GM19023 (cell line): ENCODE data around the gene GRAP2.
"Not testable (repeated sequence)": the region's sequence is repeated elsewhere in the genome, so short reads cannot be mapped to it uniquely, and the experiment has no call there.

Experiments used
- ATAC-seq: cut with Tn5 transposase; IDR thresholded peaks from one replicate; pipeline ENCODE4 v1.9.1; 2021; ENCODE audit warnings: mild to moderate bottlenecking, moderate library complexity; ENCODE audit not compliant: unreplicated experiment

Gene GRAP2

DNA sequence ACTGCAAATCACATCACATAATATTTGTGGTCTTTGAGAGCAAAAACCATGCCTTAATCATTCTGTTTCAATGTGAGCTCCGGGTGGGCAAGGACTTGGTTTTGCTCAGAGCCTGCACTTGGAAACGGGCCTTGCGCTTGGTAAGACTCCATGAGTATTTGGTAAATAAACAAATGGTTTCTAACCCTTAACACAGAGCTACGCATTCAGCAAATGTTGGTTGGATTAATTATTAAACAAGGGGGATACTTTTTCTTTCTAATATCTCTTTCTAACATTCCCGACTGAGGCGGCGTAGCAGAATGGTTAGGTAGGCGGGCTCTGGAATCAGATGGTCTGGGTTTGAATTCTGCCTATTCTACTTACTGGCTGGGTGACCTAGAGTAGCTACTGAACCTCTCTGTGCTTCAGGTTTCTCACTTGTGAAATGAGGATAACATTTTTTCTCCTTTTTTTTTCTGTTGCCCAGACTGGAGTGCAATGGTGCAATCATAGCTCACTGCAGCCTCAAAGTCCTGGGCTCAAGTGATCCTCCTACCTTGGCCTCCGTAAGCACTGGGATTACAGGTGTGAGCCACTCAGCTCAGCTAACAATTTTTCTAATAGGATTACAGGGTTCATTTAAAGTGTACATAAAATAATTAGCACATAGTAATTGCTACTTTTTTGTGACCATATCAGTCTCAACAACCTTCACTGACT, 90.4 kb downstream of the GRAP2 start:
- no peak for ATAC-seq

DNA sequence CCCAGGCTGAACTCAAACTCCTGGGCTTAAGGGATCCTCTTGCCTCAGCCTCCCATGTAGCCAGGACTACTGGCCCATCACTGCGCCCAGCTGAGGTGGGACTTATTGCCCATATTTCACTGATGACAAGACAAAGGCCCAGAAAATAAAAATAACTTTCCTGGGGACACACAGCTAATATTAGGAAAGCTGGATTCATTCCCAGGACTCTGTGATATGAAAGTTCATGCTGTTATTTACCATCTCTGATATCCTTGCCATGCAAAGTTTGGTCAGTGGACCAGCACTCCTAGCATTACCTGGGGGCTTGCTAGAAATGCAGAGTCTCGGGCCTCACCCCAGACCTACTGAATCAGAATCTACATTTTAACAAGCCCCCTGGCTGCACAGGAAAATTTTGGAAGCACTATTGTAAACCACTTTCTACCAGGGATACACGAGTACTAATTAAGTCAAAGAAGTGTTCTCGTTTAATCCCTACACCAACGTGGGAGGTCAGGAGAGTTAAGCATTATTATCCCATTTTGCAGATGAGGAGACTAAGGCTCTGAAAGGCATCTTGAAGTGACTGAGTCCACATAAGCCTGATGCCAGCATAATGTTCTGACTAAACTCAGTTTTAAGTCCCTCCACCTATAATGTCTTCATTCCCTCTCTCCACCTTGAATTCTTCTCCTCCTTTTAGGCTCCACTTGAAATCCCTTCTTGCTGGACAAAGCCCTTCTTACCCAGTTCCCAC, 91.4 kb downstream of the GRAP2 start:
- no peak for ATAC-seq

DNA sequence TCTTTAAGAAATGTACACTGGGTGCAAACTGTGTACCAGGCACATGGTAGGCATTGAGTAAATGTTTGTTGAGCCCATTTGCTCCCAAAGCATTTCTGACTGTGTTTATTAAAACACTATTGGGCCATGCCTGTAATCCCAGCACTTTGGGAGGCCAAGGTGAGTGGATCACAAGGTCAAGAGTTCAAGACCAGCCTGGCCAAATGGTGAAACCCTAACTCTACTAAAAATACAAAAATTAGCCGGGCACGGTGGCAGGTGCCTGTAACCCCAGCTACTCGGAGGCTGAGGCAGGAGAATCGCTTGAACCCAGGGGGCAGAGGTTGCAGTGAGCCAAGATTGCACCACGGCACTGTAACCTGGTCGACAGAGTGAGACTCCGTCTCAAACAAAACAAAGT, 92.0 kb downstream of the GRAP2 start:
- not testable (repeated sequence) for ATAC-seq

DNA sequence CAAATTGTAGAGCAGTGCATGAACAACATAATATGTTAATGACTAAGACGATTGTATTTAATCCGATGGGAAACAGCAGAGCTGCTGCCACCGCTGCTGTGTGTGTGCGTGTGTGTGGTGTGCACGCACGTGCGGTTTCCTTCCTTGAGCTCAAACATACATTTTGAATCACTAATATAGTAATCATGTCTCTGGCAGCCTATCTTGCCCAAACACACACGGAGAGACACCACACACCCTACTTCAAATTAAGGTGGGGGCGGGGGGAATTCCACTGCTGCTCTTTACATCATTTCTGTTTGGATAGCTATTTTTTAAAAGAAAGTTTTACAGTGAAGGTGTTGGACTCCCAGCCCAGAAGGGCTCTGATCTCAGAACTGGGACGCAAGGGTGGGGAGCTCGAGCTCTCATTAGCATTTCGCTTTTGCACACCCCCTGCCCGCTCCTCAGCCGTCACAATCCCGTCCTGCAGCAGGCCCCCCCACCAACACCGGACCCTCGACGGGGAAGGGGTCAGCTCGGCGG, 93.2 kb downstream of the GRAP2 start:
- ATAC-seq = no peak

DNA sequence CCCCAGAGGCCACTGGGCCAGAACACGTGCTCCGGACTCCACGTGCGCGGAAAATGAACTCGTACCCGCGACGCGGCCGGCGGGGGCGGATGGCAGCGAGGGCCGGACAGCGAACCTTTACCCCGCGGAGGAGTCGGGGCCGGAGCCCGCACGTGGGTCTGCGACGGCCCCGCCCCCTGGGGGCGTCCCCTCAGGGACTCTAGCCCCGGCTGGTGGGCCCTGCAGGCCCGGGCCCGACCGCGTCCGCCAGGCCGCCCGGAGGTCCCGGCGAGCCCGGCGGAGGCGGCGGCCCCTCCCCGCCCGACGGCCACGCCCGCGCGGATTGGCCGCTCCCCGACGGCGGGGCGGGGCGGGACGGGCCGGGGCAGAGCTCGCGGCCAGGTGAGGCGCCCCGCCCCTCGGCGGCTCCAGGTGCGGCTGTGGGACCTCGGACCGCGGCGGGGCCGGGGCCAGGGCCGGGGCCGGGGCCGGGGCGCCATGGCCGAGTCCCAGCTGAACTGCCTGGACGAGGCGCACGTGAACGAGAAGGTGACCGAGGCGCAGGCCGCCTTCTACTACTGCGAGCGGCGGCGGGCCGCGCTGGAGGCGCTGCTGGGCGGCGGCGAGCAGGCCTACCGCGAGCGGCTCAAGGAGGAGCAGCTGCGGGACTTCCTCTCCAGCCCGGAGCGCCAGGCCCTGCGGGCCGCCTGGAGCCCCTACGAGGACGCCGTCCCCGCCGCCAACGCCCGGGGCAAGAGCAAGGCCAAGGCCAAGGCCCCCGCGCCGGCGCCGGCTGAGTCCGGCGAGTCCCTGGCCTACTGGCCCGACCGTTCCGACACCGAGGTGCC, 93.9 kb downstream of the GRAP2 start, which contains the start of gene FAM83F:
FAM83F (plus strand) TSS at position 389 of the 827 bp plus-strand sequence; CDS start at position 478, 89 bp downstream.
- ATAC-seq = no peak

DNA sequence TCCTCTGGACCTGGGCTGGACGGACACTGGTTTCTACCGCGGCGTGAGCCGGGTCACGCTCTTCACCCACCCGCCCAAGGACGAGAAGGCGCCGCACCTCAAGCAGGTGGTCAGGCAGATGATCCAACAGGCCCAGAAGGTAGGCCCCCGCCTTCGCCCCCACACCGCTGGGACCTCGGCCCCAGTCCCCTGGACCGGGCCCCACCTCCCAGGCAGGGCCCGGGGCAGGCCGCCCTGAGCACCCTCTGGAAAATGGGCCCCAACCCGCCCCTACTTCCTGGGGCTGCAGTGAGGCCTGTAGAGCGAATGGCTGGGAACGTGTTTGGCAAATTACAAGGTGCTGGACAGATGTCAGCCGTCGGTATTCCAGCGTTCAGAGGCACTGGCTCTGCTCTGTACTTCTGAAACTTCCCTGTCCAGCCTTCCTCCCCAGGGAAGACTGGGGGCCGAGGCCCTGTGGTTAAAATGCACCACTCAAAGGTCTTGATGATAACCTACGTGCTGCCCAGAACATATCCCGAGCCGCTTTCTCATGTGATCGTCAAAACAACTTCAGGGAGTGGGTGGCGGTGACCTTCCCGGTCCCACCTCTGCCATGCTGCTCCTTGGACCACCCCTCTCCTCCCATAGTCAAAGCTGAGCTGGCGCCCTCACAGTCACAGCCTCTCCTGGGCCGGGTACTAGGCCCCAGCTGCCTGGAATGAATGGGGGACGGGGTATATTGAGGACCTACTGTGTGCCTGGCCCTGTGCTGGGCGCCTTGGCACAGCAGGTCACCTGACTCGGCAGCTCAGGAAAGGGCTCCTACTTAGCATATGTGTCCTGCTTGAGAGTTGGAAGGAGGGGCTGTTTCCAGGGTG, 94.7 kb downstream of the GRAP2 start:
- ATAC-seq = no peak

DNA sequence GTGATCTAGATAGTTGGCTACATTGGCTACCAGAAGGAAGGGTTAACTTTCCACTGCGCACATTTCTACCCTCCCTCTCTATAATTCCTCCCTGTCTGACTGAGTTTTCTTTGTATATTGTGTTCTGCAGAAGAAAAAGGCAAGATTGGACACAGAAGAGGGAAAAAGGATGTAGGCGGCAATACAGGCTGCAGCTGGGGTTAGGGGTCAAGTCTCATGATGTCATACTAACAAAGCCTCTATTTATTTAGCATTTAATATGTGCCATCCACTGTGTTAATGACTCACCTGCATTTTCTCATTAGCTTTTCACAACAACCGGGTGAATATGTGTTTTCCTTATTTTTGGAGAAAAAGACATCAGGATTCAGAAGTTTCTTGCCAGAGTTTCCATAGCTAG, 95.8 kb downstream of the GRAP2 start:
- ATAC-seq = no peak

DNA sequence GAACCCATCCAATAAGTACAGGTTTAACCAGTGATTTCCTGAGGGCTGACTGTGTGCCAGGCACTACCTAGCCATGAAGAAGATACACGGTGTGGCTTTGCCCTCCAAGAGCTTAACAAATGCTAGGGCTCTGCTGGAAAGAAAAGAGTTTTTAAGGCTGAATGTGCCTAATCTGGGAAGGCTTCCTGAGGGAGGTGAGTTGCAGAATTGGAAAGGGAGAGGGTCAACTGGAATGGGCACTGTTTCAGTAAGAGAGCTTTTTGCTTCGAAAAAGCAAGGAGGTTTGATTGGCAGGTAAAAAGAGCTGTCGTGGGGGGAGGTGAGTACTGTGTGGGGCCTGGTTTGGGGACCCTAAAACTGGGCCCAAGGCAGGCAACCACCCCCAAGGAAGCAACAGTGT, 96.5 kb downstream of the GRAP2 start:
- ATAC-seq = no peak

DNA sequence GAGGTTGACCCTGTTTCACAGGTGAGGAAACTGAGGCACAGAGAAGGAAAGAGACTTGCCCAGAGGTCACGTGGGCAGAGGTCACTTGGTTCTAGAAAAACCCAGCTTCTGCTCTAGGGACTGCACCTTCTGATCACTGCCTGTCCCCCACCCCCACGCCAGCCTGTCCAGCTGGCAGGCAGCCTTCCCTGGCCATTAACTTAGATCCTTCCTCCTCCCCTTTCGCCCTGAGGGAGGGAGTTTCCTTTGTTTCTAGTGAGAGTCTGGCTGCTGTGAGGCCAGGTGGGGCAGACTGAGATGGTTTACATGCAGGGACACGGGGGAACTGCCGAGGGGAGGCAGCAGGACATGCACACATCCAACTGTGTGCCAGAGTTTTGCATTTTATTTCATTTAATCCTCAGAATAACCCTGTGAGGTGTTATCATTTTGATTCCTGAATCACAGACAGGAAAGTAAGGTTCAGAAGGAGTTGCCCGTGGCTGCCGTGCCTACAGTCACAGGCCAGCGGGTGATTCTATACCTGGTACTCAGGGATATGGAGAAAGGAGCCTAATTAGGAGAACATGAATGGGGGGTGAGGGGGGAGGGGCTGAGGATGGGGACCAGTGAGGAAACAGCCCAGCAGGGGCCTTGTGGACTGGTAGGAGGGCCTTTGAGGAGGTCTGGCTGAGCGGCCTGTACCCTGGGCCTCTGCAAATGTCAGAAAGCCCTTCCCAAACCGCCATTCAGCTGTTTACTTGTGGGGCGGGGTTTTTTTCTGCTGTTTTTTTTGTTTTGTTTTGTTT, 97.2 kb downstream of the GRAP2 start:
- no peak for ATAC-seq

DNA sequence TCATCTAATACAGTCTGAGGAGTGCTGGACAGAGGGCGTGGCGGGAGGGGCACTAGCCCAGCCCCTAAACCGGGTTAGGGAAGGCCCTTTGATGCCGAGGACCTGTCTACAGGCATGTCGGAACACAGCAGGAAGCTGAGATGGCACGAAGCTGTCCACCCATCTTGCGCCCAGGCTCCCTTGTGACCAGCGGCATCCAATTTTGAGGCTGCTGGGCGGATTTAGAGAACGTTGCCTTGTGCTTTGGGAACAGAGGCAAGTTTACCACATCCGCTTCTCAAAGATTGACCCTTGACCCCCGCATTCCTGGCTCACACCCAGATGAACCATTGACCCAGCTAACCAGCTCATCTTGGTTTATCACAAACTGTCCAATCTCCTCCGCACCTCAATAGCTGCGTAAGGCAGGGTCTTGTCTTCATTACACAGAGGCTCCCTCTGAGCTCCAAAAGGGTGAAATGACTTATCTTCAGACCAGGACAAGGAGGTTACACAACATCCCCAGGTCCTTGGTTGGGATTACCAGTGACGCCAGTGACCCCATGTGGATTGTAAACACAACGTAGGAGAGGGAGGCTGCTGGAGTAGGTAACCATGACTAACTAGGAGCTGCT, 98.4 kb downstream of the GRAP2 start:
- no peak for ATAC-seq

DNA sequence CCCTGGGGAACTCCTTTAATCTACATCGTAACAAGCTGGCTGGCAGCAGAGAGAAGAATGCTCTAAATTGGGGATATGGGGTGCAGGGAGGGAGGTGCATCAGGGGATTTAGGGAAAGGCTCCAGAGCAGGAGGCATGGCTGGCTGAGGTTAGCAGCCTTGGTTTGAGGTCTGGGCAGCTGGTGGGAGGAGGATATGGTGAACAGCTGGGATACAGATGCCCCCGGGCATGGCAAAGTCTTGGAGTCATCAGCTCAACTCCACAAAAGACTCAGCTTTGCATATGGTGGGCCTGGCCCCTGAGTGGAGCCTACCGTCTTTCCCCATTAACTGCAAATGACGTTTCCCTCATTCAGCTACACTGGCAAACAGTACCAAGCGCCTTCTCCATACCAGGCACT, 99.3 kb downstream of the GRAP2 start:
- ATAC-seq = no peak

DNA sequence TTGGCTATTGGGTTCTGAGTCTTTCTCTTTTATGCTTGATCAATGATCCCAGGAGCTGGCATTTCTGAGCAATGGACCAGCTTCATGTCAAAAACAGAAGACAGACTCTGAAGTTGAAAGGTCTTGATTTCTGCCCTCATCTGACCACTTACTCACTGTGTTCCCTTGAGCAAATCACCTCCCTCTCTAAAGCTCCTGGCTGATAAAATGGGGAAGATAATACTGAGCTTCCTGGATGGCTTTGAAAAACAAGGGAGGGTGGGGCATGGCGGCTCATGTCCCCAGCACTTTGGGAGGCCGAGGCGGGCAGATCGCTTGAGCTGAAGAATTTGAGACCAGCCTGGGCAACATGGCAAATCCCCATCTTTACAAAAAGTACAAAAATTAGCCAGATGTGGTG, 100.2 kb downstream of the GRAP2 start:
- ATAC-seq = no peak

DNA sequence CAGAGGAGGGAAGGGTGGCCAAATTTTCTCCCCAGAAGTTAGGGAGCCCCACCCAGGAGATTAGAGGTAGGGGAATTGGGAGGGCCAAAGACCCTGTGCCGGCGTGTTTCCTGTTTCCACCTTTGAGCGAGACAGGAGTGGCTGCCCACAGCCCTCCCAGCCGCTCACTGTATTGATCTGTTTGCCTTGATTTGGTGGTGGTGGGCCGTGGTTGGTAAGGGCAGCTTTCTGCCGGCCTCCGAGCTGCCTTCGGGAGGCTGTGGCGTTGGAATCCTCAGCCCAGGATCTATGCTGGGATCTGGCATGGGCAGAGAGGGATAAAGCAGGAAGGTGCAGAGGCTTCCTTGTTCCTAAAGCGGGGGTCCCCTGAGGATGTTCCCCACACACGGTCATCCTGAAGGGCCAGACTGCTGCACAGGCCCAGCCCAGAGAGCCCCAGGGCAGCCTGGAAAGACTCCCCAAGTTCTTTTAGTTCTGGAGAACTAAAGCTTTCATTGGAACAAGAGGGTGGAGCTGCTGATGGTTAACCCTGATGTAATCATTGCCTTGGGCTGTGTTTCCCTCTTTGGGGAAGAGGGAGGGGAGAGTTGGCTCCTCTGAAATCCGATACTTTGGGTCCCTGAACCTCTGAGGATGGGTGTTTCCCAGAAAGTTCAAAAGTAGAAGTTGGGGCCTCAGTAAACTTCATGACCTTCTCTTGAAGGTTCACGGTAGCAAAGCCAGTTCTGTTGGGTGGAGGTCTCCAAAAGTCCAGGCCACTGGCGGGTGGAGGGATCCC, 101.1 kb downstream of the GRAP2 start:
- no peak for ATAC-seq

DNA sequence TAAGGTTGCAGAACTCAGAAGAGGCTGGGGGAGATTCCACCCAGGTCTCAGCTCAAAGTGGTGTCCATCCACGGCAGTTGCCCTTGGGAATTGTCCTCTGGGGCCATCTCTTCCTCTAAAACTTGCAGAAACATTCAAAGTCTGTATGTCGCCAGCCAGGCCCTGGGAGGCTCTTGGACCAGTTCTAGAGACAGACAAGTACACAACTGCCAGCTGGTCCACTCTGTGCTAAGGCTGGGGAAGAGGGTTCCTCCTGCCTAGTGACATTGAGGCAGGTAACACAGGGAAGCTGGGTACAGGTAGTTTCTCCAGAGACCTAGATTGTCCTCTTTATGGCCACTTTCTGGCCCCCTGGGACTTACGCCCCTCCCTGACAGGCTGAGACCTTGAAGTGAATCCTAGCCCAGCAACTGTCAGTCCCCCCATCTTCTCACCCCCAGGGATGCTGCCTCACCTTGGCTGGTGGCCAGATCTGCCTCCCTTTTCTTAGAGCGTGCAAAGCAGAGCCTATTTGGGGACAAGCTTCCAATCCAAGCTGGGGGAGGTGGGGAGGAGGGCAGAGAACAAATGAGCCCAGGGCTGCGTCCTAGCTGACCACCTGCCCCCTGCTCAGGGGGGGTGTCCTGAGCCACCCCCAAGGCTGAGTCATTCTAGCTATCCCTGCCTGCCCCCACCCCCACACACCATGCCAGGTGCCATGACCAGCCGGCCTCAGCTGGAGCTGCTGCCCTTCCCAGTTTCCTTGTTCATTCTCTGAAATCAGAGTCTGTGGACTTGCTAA, 102.2 kb downstream of the GRAP2 start:
- no peak for ATAC-seq

DNA sequence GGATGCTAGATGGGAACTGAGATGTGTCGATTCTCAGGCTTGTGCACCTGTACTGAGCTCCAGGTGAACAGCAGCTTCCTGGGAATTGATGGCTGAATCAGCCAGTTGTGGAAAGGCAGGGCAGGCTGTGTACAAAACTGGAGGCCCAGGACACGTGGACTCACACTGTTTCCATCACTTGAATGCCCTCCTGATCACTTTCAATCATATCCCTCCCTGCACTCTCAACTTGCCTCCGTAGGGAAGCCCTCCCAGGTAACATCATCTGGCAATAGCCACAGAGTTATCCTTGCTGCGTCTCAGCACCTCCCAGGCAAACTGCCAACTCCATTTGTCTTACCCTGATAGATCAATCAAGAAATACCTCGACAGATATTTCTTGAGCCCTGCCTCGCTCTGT, 104.0 kb downstream of the GRAP2 start:
- no peak for ATAC-seq

DNA sequence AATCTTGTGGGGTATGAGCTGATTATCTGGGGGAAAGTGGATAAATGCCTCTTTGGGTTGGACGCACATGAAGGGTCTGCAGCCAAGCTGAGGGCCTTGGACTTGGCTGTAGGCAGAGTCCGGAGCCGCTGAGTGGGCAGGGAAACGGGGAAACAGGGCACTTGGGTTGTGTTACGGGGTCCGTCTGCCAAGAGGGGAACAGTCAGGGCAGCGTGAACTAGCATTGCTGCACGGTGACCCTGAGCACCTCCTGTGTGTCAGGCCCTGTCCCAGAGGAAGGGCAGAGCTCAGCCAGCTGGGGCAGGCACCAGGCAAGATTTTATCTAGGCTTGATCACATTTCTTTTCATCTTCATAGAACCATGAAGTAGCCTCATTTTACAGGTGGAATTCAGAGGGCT, 105.8 kb downstream of the GRAP2 start:
- no peak for ATAC-seq

DNA sequence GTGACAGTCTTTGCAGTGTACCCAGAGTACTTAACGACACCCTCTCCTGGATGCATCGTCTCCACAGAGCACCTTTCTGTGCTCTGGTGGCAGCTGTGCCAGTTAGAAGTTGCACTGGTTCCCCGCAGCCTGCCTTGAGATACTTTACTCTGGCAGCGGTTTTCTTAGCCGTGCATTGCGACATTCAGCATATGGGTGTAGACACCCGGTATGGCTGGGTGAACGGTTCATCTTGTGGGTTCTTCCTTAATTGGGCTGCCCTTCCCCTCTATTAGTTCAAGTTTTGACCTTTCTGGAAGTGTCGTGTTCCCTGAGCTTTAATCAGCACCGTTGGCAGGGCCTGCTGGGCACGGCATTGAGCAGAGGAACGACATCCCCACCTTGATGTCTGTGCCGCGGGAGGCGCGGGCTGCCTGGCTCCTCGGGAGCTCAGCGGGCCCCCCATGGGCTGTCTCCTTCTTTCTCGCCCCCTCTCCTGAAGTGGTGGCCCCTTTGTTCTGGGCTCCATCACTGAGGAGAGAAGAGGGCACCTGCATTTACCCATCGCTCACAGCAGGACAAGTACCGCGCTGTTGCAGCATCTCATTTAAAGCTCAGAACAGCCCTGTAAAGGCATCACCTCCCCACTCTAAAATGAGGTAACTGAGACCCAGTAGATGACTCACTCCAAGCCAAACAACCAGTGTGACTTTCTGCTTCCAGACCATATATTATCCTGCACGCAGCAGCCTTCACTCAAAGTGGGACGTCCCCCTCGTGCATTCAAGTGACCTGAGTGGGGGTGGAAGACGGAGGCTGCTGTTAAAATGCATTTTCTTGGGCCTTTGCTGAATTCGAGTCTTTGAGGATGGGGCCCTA, 107.2 kb downstream of the GRAP2 start:
- no peak for ATAC-seq
